ENCODE data around the gene PI16.

DNA sequence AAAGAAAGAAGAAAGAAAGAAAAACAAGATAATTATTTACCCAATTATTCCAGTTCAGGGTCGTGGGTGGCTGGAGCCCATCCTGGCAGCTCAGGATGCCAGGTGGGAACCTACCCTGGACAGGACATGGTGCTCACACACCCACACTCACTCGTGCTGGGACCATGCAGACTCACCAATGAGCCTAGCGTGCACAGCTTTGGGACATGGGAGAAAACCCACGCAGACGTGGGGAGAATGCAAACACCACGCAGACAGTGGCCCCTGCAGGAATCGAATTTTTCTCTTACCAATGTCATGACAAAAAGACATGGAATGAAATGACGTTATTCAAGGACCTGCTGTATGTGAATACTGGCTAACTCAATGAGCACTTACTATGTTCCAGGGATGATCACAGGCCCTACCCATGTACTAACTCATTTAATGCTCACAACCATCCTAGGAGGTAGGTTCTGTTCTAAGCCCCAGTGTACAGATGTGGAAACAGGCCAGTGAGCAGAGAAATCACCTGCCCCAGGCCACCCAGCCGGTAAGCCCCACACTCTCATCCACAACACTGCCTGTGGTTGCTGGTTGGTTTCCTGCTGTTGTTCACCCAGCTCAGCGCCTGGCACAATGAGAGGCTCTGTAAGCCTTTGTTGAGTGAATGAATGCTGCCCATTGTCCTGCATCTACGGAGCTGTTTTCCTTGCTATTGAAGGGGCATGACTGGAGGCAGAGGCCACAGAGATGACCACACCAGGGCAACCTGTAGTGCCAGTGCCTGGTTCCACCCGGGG is 6.8 kb upstream of the PI16 start:
- TF ChIP-seq, protein P1, sequence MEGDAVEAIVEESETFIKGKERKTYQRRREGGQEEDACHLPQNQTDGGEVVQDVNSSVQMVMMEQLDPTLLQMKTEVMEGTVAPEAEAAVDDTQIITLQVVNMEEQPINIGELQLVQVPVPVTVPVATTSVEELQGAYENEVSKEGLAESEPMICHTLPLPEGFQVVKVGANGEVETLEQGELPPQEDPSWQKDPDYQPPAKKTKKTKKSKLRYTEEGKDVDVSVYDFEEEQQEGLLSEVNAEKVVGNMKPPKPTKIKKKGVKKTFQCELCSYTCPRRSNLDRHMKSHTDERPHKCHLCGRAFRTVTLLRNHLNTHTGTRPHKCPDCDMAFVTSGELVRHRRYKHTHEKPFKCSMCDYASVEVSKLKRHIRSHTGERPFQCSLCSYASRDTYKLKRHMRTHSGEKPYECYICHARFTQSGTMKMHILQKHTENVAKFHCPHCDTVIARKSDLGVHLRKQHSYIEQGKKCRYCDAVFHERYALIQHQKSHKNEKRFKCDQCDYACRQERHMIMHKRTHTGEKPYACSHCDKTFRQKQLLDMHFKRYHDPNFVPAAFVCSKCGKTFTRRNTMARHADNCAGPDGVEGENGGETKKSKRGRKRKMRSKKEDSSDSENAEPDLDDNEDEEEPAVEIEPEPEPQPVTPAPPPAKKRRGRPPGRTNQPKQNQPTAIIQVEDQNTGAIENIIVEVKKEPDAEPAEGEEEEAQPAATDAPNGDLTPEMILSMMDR (IDR thresholded peaks at IDR 0.05; ENCODE audit: insufficient read depth, low read length), result no peak
- TF ChIP-seq, protein P2, sequence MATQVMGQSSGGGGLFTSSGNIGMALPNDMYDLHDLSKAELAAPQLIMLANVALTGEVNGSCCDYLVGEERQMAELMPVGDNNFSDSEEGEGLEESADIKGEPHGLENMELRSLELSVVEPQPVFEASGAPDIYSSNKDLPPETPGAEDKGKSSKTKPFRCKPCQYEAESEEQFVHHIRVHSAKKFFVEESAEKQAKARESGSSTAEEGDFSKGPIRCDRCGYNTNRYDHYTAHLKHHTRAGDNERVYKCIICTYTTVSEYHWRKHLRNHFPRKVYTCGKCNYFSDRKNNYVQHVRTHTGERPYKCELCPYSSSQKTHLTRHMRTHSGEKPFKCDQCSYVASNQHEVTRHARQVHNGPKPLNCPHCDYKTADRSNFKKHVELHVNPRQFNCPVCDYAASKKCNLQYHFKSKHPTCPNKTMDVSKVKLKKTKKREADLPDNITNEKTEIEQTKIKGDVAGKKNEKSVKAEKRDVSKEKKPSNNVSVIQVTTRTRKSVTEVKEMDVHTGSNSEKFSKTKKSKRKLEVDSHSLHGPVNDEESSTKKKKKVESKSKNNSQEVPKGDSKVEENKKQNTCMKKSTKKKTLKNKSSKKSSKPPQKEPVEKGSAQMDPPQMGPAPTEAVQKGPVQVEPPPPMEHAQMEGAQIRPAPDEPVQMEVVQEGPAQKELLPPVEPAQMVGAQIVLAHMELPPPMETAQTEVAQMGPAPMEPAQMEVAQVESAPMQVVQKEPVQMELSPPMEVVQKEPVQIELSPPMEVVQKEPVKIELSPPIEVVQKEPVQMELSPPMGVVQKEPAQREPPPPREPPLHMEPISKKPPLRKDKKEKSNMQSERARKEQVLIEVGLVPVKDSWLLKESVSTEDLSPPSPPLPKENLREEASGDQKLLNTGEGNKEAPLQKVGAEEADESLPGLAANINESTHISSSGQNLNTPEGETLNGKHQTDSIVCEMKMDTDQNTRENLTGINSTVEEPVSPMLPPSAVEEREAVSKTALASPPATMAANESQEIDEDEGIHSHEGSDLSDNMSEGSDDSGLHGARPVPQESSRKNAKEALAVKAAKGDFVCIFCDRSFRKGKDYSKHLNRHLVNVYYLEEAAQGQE (IDR thresholded peaks at IDR 0.05; ENCODE audit: insufficient replicate concordance, low read depth), result no peak
- TF ChIP-seq SPI1 (IDR thresholded peaks at IDR 0.05; ENCODE audit: borderline replicate concordance, low read depth) (no peak), POLR2AphosphoS5 (IDR thresholded peaks at IDR 0.05; ENCODE audit: low read depth) (no peak)
